Activated CD4-positive, alpha-beta T cell treated with anti-CD3 and anti-CD28 coated beads for 24 hours (primary cell): Measurements from ENCODE around the gene PHKA1.
A peak's percentile ranks its signal among the peaks of the same experiment; 100 is the strongest.
"Not testable (repeated sequence)": the region's sequence is repeated elsewhere in the genome, so short reads cannot be mapped to it uniquely, and the experiment has no call there.

ENCODE experiments used
- DNase-seq, 2 donors: peaks; one replicate each; pipeline ENCODE4 v3.0.0-alpha.2; 2020; ENCODE audit warnings: low read depth in 2 of 2

Gene PHKA1

DNA sequence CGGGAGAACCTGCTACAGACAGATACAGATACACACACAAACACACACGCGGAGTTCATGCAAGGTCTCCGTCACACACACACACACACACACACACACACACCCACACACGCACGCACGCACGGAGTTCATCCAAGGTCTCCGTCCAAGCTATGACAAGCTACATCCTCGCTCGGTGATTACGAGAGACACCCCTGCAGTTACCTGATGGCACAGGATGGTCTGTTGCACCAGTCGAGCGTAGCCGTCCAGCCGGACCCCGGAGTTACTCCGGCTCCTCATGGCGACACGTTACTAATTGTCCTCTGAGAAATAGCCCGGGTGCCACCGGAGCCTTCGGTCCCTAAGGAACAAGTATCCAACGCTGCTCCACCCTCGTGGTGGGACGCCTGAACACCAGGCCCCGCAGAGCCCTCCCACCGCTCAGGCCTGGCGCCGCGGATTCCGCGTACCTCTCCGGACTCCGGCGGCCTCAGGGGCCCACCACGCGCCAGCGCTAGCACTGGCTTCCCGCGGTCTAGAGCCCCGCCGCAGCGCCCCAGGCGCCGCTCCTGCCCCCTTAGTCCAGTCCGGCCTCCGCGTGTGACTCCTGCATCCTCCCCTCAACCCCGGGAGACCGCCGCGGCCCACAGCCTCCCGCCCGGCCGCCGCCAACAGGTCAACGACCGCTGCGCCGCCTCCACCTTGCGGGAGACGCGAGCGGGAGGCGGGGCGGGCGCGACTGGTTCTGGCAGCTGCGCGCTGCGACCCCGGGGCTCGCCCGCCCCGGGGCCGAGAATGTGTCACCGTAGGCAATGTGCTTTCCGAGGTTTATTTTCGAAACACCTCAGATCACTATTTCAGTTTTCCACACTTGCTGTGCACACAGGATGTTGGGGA lies at the start of gene PHKA1:
Gene PHKA1, minus strand, starts transcription at position 708 of the 879 bp plus-strand sequence. Its CDS starts 426 bp downstream, at position 282.
- DNase-seq, result peak; percentile 22 to 40

DNA sequence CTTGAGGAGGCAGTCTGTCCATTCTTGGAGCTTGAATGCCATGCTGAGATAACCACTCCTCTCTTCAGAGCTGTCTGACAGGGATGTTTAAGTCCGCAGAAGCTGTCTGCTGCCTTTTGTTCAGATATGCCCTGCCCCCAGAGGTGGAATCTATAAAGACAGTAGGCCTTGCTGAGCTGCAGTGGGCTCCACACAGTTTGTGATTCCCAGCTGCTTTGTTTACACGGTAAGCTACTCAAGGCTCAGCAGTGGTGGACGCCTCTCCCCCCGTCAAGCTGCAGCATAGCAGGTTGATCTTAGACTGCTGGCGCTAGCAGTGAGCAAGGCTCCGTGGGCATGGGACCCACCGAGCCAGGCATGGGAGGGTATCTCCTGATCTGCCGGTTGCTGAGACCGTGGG lies 46.3 kb upstream of the PHKA1 start:
- DNase-seq, result not testable (repeated sequence)

GRCh38 chrX:72748545-72748944 lies 34.4 kb upstream of the PHKA1 start:
- DNase-seq, result not testable (repeated sequence)

- not testable (repeated sequence) for DNase-seq
These were observed 31.4 kb upstream of the PHKA1 start for GRCh38 chrX:72745546-72745945.

- no peak for DNase-seq
These were observed 21.5 kb upstream of the PHKA1 start for GRCh38 chrX:72735561-72735960.

DNA sequence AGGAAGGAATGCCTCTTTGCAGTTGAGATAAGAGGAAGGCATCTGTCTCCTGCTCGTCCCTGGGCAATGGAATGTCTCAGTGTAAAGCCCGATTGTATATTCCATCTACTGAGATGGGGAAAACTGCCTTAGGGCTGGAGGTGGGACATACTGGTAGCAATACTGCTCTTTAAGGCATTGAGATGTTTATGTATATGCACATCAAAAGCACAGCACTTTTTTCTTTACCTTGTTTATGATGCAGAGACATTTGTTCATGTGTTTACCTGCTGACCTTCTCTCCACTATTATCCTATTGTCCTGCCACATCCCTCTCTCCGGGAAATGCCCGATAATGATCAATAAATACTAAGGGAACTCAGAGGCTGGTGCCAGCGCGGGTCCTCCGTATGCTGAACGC lies 19.5 kb upstream of the PHKA1 start:
- DNase-seq, result not testable (repeated sequence)

GRCh38 chrX:72727846-72728245 lies 13.7 kb upstream of the PHKA1 start:
- DNase-seq, result no peak

DNA sequence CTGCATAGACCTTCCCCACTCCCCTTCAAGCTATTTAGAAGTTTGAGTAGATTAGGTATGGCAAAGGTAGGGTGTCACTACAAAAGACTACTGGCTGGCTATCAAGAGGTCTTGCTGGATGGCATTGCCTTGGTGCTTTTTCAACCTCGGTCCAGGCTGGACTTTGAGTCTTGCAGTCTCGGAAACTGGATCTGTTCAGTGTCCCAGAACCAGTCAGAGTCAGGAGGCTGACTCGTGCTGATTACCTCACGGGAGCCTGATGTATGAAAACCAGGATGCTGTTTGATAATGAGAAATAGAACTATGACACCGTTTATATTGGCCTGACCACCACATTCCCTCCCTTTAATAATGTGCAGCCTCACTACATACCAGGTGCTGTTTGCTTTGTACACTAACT lies 2.7 kb upstream of the PHKA1 start:
- no peak for DNase-seq

DNA sequence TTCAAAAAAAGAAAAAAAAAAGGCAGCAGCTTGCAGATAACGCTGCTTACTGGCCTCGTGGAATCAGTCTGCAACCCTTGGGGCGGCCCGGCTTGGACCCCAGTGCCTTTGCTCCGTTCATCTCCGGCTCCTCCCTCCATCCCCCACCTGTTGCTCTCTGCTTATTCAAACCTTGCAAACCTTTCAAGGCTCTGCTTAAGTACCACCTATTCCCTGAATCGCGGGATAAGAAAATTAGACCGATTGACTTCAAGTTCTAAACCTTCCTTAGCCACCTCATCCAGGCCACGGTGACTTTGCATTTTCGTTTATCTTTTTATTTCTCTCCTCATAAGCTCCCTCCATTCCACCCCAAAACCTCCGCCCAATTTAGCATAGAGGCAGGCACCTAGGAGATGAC lies 1.4 kb upstream of the PHKA1 start:
- DNase-seq, result no peak

DNA sequence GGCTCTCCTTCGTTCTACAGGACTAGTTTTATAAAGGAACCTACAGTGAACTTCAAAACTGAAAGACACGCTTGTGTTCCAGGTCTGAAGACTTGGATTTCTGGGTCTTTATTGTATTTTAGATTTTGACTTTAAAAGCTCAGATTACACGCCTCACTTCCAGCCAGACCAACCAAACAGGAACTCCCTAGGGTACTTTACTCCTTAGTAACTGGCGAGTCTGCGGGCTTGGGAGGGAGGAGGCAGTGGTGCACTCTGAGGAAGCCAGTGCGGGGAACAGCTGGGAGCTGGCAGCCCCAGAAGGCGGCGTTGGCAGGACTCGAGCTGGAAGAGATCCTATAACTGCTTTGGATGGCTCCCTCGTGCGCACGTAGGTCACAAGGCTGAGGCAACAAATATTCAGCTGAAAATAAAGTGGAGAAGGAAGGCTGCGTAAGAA lies 391 bp upstream of the PHKA1 start:
- DNase-seq, result no peak

DNA sequence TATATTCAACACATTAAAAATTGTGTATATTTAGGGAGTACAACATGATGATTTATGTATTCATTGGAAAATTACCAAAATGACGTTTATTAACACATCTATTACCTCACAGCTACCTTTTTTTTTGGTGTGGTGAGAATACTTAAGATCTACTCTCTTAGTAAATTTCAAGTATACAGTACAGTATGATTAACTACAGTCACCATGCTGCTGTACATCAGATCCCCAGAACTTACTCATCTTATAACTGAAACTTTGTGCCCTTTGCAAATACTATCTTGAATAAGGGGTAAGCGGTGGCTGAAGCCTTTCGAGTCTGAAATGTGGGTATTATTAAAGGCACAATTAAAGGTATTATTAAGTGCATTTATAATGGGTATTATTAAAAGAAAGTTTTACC lies 976 bp downstream of the PHKA1 start:
- no peak for DNase-seq

DNA sequence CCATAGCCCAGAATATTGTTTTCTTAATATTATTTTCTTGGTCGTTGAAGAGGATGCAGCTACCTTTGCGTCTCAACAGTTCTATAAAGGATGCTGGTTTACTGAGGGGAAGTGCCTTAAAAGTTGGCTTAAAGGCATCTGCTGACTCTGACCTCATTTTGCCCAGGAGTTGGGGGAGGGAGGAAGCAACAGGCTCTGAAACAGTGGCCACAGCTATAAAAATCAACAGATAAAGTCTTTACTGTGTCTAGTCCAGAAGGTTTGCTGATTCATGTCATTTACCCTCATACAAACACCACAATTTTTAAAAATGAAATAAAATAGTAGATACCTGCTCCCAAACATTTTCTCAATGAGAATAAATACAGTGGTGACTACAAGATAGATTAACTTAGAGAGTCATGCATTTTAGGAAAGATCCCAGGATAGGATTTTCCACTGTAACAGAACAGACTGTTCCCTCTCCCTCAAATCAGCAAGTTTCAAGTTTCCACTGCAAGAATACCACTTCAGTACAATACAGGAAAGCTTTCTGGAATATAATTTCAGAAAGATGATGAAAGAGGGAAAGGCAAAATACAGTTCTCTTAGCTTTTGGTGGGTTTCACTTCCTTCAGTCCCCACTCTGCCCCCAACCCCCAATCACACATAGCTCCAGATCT lies 1.9 kb downstream of the PHKA1 start:
- DNase-seq, result no peak

DNA sequence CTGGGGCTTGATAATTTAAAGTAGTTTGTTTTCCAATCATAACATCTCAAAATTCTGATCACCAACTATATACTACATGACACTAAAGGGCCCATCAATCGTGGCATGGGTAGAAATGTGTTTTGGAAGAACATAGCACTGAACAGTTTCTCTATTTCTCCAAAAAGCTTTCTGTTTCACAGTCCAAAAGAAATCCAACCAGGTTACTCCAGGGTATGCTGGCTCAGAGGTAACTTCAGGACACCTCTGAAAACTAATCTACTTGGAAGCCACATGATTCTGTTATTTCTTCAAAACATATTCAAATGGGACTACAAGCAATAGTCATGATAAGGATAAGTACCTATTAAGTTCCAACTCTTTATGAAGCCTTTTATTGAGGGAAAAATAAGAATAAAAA lies 8.3 kb downstream of the PHKA1 start:
- DNase-seq, result no peak

- DNase-seq, result no peak
These were observed 9.0 kb downstream of the PHKA1 start for GRCh38 chrX:72705111-72705510.

DNA sequence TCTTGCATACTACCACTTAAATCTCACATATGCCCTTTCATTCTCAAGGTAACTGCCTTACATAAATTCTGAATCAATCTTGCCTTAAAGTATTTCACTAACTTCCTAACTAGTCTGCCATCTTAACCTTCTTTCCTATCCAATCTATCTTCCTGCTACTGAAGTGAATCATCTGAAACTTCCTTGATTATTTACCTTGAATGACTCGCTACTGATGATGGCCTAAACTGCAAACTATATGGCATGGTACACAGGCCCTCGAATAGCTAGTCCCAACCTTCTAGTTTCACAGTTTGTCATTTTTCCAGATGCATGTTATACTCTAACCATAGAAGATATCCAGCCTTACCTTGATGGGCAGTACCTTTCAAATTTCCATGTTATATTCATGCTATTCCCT lies 19.9 kb downstream of the PHKA1 start:
- DNase-seq, result no peak

DNA sequence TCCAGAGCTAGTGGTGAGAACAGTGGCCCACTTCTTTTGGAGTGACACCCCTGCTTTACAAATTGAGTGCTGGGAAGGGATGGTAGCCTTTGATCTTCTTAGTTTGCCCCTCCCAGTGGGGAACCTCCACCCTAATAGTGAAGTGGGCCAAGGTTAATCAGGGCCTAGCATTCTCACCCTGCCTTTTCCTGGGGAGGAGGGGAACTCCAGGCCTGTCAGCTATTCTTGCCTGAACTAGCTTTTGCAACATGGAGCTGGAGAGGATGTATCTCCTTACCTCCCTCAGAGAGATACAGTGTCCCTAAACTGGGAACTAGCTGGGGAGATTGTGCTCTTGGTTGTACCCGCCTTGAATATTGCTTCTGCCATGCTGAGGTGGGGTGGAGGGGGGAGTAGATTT lies 20.6 kb downstream of the PHKA1 start:
- no peak for DNase-seq

DNA sequence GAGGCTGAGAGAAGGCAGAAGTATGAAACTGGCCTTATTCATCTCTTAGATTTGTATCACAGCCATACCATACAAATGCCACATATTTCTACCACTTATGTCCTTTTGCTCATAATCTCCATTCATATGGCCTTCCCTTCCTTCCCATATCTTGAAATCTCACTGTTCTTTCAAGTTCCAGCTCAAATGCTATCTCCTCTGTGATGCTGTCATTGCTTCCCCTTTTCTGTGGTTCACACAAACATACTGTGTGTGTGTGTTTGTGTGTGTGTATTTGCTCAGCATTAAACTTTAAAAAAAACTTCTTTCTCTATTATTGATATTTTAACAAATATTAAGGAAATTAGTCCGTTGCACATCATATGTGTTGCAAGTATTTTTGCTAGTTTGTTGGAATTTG lies 26.7 kb downstream of the PHKA1 start:
- DNase-seq, result no peak

DNA sequence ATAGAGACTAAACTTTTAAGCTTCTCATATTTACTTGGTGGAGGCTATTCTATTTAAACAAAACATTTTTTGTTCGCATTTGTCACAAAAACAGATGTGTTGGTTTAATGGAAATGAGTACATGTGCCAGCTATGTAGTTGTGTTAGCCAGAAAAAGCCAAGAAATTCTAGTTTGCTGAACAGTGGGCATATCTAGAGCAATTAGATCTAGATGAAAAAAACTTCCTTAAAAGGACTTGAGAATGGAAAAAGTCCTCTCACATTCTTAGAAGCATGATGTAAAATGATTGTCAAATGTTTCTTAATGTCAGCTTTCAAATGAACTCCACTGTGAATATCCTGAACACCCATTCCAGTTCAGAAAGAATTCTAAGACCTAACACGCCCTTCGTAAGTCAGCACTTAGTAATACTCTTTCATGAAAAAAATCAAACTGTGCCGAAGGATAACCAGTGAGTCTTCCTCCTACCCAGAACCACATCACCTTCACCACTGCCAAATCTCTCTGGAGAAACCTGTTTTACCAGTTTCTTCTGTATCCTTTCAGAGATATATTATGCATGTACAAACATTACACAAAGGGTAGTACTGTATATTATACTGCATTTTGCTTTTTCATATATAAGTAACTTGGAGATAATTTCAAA lies 28.2 kb downstream of the PHKA1 start:
- DNase-seq, result no peak

DNA sequence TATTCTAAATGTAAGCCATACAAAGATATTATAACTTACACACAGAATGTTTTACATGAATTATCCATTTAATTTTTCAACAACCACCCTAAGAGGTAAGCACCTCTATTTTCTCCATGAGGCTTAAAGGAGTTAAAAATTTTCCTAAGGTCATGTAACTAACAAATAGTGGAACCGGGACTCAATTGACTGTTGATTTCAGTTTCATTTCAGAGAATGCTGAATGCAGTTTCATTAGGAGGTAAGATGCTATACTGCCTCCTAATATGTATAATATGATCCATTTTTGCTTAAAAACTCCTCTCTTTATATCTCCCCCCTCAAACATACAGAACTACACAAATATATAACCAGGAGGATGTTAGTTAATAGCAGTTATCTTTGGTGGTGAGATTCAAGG lies 29.1 kb downstream of the PHKA1 start:
- DNase-seq, result no peak

- no peak for DNase-seq
These were observed 30.5 kb downstream of the PHKA1 start for GRCh38 chrX:72683631-72684030.

- DNase-seq, result no peak
These were observed 37.6 kb downstream of the PHKA1 start for GRCh38 chrX:72676465-72676864.

DNA sequence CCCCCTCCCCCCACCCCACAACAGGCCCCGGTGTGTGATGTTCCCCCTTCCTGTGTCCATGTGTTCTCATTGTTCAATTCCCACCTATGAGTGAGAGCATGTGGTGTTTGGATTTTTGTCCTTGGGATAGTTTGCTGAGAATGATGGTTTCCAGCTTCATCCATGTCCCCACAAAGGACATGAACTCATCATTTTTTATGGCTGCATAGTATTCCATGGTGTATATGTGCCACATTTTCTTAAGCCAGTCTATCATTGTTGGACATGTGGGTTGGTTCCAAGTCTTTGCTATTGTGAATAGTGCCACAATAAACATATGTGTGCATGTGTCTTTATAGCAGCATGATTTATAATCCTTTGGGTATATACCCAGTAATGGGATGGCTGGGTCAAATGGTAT lies 40.2 kb downstream of the PHKA1 start:
- not testable (repeated sequence) for DNase-seq

GRCh38 chrX:72669508-72669907 lies 44.6 kb downstream of the PHKA1 start:
- DNase-seq, result not testable (repeated sequence)
